Posterior vena cava (tissue), 2 donors: ENCODE measurements around the gene HES1. TPM values are rescaled to one million over a fixed set of nuclear protein-coding genes. Genes with fewer than 3 reads are reported as not detected.
"Not testable (repeated sequence)": the region's sequence is repeated elsewhere in the genome, so short reads cannot be mapped to it uniquely, and the experiment has no call there.

Experiments used
- DNase-seq: peaks from one replicate; pipeline ENCODE4 v3.0.0-alpha.2; 2020; ENCODE audit warnings: low spot score
- intact Hi-C, 2 donors: fragments of 100-400 bp; cut with DNase I; formaldehyde crosslinking; loops; one replicate each; pipeline versions ENCODE4 v1.14.1 to v1.14.2; 2022 to 2023
- total RNA-seq, 2 donors: library from RNA; stranded (reverse); fragmentation: NEBNext Ultra II Directional; extraction: Animal tissue kit (Norgen Biotek cat#: 25700); gene quantifications; one replicate each; pipeline ENCODE4 v1.2.1, GENCODE V29; 2021
- donor health status: DM: yes; HTN: yes; CAD: no.
- donor health status: DM: yes; HTN: yes; CAD: no.

The HES1 gene
- total RNA-seq, 2 donors from 2014 or later, result 19.5 to 29.2 TPM

GRCh38 chr3:194137506-194138474 lies 1.8 kb downstream of the HES1 start:
- intact Hi-C loops, result loop anchor here in 1 of 2 donors (5.0 kb wide), 4 partner anchors 130 to 350 kb away; no protein-coding TSS in a partner anchor
- DNase-seq, result no peak

GRCh38 chr3:194138732-194139070 lies 2.8 kb downstream of the HES1 start:
- intact Hi-C loops, result loop anchor here in 1 of 2 donors (5.0 kb wide), 4 partner anchors 129 to 351 kb away; no protein-coding TSS in a partner anchor
- DNase-seq, result no peak

- DNase-seq, result no peak
- intact Hi-C loops, result loop anchor here in 1 of 2 donors (5.0 kb wide), 4 partner anchors 128 to 352 kb away; no protein-coding TSS in a partner anchor
Measured at GRCh38 chr3:194139071-194139813, 3.3 kb downstream of the HES1 start.

GRCh38 chr3:194139814-194140391 lies 4.0 kb downstream of the HES1 start:
- intact Hi-C loops, result loop anchor here (2.0 to 5.0 kb wide), 6 partner anchors 127 to 358 kb away; no protein-coding TSS in a partner anchor
- DNase-seq, result no peak

GRCh38 chr3:194140520-194141414 lies 4.8 kb downstream of the HES1 start:
- intact Hi-C loops, result loop anchor here in 1 of 2 donors (2.0 to 5.0 kb wide), 2 partner anchors 174 to 358 kb away; no protein-coding TSS in a partner anchor
- peak; percentile 87 for DNase-seq

GRCh38 chr3:194141415-194142155 lies 5.6 kb downstream of the HES1 start:
- intact Hi-C loops, result loop anchor here in 1 of 2 donors (2.0 to 5.0 kb wide), 2 partner anchors 173 to 359 kb away; no protein-coding TSS in a partner anchor
- peak; percentile 96 for DNase-seq

- intact Hi-C loops, result loop anchor here in 1 of 2 donors (5.0 kb wide), 1 partner anchor 360 kb away; no protein-coding TSS in a partner anchor
- no peak for DNase-seq
Measured at GRCh38 chr3:194142156-194142910, 6.4 kb downstream of the HES1 start.

GRCh38 chr3:194145702-194146101 lies 9.8 kb downstream of the HES1 start:
- intact Hi-C loops, result no loop called here
- no peak for DNase-seq

GRCh38 chr3:194147679-194148078 lies 11.7 kb downstream of the HES1 start:
- intact Hi-C loops, result no loop called here
- no peak for DNase-seq

GRCh38 chr3:194148383-194148782 lies 12.4 kb downstream of the HES1 start:
- intact Hi-C loops, result no loop called here

GRCh38 chr3:194150252-194150934 lies 14.4 kb downstream of the HES1 start:
- no peak for DNase-seq
- intact Hi-C loops, result no loop called here

More at GRCh38 chr3:194148383-194148782, 12.4 kb downstream of the HES1 start:
- DNase-seq, result no peak

- DNase-seq, intact Hi-C loops: not testable (repeated sequence)
Measured at GRCh38 chr3:194150935-194151302, 15.0 kb downstream of the HES1 start.

- intact Hi-C loops, result no loop called here
- no peak for DNase-seq
Measured at GRCh38 chr3:194154346-194154745, 18.4 kb downstream of the HES1 start.

- intact Hi-C loops, result no loop called here
- DNase-seq, result no peak
Measured at GRCh38 chr3:194156095-194156494, 20.1 kb downstream of the HES1 start.

GRCh38 chr3:194158942-194159439 lies 23.0 kb downstream of the HES1 start:
- intact Hi-C loops, result no loop called here
- no peak for DNase-seq

GRCh38 chr3:194160158-194160557 lies 24.2 kb downstream of the HES1 start:
- DNase-seq, result no peak
- intact Hi-C loops, result no loop called here
